Thyroid gland (tissue), 4 donors: ENCODE results near the gene OTUD4. TPM values are rescaled to one million over a fixed set of nuclear protein-coding genes. Genes with fewer than 3 reads are reported as not detected.

Source experiments
- DNase-seq, 2 donors: peaks; one replicate each; pipeline ENCODE4 v3.0.0-alpha.2; 2019
- H3K27ac ChIP-seq, 3 donors: fragments of 200-600 bp; sonication (generic); 1 replicate in 2 of 3; 2 replicates in 1 of 3; pipeline ENCODE4 v1.5.1; 2016 to 2019; ENCODE audit warnings: mild to moderate bottlenecking in 1 of 3, moderate library complexity in 1 of 3
- H3K27me3 ChIP-seq: fragments of 200-600 bp; sonication (generic); one replicate; pipeline ENCODE4 v1.5.1; 2019
- H3K36me3 ChIP-seq, 2 donors: fragments of 200-600 bp; sonication (generic); one replicate each; pipeline ENCODE4 v1.5.1; 2016 to 2019
- H3K4me1 ChIP-seq, 2 donors: fragments of 200-600 bp; sonication (generic); one replicate each; pipeline ENCODE4 v1.5.1; 2017 to 2019
- H3K4me3 ChIP-seq, 3 donors: fragments of 200-600 bp; sonication (generic); replicated peaks in 1 of 3; 1 replicate in 2 of 3; 2 replicates in 1 of 3; pipeline ENCODE4 v1.5.1; 2016; ENCODE audit warnings: mild to moderate bottlenecking in 1 of 3
- H3K9me3 ChIP-seq: fragments of 200-600 bp; sonication (generic); one replicate; pipeline ENCODE4 v1.5.1; 2017
- POLR2A ChIP-seq, 2 donors: fragments of 450-650 bp; IDR thresholded peaks; one replicate each; pipeline ENCODE4 v1.6.1; 2017; ENCODE audit warnings: antibody characterized with exemption in 2 of 2, mild to moderate bottlenecking in 2 of 2, moderate library complexity in 1 of 2
- WGBS, 2 donors: methylation state at CpG; one replicate each; pipeline ENCODE4 v1.1.5; 2017; 5-methylcytosine and 5-hydroxymethylcytosine counted together
- intact Hi-C: fragments of 100-400 bp; cut with DNase I; formaldehyde crosslinking; loops from one replicate; pipeline ENCODE4 v1.15.1; 2023
- total RNA-seq, 4 donors: library from RNA; depleted of rRNA; stranded (reverse); fragments of >200 nt; gene quantifications; one replicate each; pipeline ENCODE4 v1.2.3, GENCODE V29; 2016
- TF ChIP-seq, protein P1 (sequence below), 6 experiments: fragments of 200-600 bp in 3 of 6; fragments of 450-650 bp in 3 of 6; sonication (generic) in 3 of 6; IDR thresholded peaks; one replicate each; pipeline ENCODE4 v1.5.1; 2016 to 2019; ENCODE audit warnings: antibody characterized with exemption in 6 of 6, mild to moderate bottlenecking in 2 of 6, inconsistent platforms in 1 of 6, moderate library complexity in 1 of 6

The OTUD4 gene
- total RNA-seq, 4 donors from 2014 or later: 28.5 to 43.7 (median 32.6) TPM

DNA sequence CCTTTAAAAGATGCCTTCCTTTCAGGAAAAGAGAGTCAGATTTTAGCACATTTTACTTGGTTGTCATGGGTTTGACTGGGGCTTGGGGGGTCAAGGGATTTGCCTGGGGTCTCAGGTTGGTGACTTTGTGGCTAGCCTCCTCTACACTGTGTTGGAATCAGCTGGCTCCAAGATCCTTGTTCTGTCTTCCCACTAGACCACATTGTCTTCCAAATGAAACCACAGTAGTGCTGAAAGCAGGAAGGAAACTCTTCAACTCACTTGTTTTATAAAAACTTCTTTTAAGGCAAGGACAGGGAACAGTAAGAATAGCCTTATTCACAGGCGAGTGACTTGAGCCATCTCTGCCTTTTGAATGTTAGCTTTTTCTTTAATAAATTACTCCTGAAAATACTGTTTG is 37.0 kb upstream of the OTUD4 start:
- Histone ChIP-seq H3K4me3 (no peak overlapping the region), H3K9me3 (no peaks in the 10 kb centered on the region), H3K27me3 (no peaks in the 10 kb centered on the region), H3K36me3 (no peaks in the 10 kb centered on the region), H3K4me1 (no peaks in the 10 kb centered on the region), H3K27ac (no peak overlapping the region)
- intact Hi-C loops: loop anchor here (10.0 kb wide), 1 partner anchor 397 kb away; the partner anchor contains the start of gene MMAA
- DNase-seq: no peak
- WGBS, 2 donors: 61 to 86% methylated on average over 1 of the region's 1 CpG
- TF ChIP-seq POLR2A (IDR thresholded peaks at IDR 0.05): no peak
- TF ChIP-seq, protein P1, sequence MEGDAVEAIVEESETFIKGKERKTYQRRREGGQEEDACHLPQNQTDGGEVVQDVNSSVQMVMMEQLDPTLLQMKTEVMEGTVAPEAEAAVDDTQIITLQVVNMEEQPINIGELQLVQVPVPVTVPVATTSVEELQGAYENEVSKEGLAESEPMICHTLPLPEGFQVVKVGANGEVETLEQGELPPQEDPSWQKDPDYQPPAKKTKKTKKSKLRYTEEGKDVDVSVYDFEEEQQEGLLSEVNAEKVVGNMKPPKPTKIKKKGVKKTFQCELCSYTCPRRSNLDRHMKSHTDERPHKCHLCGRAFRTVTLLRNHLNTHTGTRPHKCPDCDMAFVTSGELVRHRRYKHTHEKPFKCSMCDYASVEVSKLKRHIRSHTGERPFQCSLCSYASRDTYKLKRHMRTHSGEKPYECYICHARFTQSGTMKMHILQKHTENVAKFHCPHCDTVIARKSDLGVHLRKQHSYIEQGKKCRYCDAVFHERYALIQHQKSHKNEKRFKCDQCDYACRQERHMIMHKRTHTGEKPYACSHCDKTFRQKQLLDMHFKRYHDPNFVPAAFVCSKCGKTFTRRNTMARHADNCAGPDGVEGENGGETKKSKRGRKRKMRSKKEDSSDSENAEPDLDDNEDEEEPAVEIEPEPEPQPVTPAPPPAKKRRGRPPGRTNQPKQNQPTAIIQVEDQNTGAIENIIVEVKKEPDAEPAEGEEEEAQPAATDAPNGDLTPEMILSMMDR (IDR thresholded peaks at IDR 0.05): no peak

DNA sequence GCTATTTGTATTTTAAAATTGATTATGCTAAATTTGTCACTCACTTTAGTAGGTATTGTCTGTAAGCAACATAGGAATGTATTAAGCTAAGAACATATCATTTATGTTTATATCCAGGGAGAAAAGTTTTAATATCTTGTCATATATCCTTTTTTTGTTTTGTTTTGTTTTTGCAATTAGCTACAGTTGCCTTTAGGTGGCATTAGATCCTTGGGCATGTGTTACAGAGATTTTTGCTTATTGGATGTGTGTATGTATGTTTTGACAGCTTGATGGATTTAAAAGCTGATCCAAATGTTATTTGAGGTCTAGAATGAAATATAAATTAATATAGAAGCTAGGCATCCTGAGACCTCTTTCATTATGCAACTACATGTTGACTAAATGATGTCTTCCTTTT is 36.1 kb upstream of the OTUD4 start:
- Histone ChIP-seq H3K4me1 (no peaks in the 10 kb centered on the region), H3K27ac (no peak overlapping the region), H3K9me3 (no peaks in the 10 kb centered on the region), H3K4me3 (no peak overlapping the region), H3K27me3 (no peaks in the 10 kb centered on the region), H3K36me3 (no peaks in the 10 kb centered on the region)
- no peak for DNase-seq
- TF ChIP-seq, protein P1 (IDR thresholded peaks at IDR 0.05): peak in 3 of 6 experiments; percentile 47 to 58 (median 49)
- TF ChIP-seq POLR2A (IDR thresholded peaks at IDR 0.05): no peak
- intact Hi-C loops: loop anchor here (10.0 kb wide), 1 partner anchor 398 kb away; the partner anchor contains the start of gene MMAA

DNA sequence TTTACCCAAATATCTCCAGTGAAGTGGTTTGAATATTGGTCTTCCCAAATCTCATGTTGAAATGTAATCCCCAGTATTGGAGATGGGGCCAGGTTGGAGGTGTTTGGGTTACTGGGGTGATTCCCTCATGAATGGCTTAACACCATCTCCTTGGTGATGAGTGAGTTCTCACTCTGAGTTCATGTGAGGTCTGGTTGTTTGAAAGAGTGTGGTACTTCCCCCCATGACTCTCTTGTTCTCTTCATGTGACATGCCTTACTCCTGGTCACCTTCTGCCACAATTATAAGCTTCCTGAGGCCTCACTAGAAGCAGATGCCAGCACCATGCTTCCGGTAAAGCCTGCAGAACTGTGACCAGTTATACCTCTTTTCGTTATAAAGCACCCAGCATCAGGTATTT is 32.9 kb upstream of the OTUD4 start:
- TF ChIP-seq, protein P1 (IDR thresholded peaks at IDR 0.05): no peak
- TF ChIP-seq POLR2A (IDR thresholded peaks at IDR 0.05): no peak
- 90 to 92% methylated on average over 2 of the region's 2 CpGs for WGBS, 2 donors
- Histone ChIP-seq H3K27ac (no peak overlapping the region), H3K27me3 (no peaks in the 10 kb centered on the region), H3K36me3 (no peaks in the 10 kb centered on the region), H3K4me1 (no peaks in the 10 kb centered on the region), H3K9me3 (no peaks in the 10 kb centered on the region), H3K4me3 (no peak overlapping the region)
- intact Hi-C loops: loop anchor here (10.0 kb wide), 1 partner anchor 402 kb away; the partner anchor contains the start of gene MMAA
- DNase-seq: no peak

DNA sequence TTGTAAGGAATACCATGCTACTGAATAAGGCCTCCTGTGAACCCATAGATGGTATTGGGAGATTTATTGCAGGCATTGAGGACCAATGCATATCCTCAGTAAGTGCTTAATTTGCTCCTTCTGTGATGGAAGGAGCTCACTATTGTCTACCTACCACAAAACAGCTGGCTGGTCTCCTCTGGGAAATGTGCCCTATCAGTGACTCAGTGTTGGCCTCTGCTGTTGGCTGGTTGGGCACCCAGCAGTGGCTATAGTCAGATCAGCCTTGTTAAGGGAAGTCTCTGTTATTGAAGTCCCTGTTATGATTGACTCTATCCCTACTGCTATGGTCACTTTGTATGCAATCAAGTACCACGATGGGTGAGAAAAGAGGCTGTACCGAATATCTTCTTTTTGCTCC is 27.5 kb upstream of the OTUD4 start:
- H3K27me3 ChIP-seq: no peaks in the 10 kb centered on the region
- H3K4me1 ChIP-seq: peaks cover 0 to 2% of the 10 kb centered on the region in 2 donors
- H3K27ac ChIP-seq: no peak overlapping the region
- H3K9me3 ChIP-seq: no peaks in the 10 kb centered on the region
- intact Hi-C loops: no loop called here
- DNase-seq: no peak
- WGBS, 2 donors: 94 to 100% methylated on average over 2 of the region's 2 CpGs
- TF ChIP-seq, protein P1 (IDR thresholded peaks at IDR 0.05): no peak
- no peak for TF ChIP-seq POLR2A (IDR thresholded peaks at IDR 0.05)
- H3K36me3 ChIP-seq: no peaks in the 10 kb centered on the region
- no peak overlapping the region for H3K4me3 ChIP-seq

DNA sequence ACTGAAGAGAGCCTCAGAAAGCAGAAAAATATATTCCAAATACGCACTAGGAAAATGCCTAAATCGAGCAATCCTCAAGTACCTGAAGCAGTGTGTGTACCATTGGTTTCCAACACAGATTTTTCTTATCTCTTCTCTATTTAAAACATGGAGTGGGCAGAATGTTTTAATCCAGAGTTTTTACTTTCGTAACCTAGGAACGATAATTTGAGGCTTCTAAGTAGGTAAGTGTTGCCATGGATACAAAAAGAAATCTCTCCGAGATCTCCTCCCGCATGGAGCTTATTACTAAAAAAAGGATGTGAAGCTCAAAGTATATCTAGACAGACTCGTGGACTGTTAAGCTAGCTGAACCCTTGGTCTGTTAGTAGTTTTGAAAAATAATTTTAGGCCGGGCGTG is 23.0 kb upstream of the OTUD4 start:
- intact Hi-C loops: no loop called here
- DNase-seq: no peak
- Histone ChIP-seq H3K4me1 (peaks cover 0 to 4% of the 10 kb centered on the region in 2 donors), H3K27me3 (no peaks in the 10 kb centered on the region), H3K27ac (peak overlapping the region; percentile 5 to 29 (median 28)), H3K4me3 (no peak overlapping the region), H3K36me3 (no peaks in the 10 kb centered on the region), H3K9me3 (no peaks in the 10 kb centered on the region)
- TF ChIP-seq, protein P1 (IDR thresholded peaks at IDR 0.05): no peak
- TF ChIP-seq POLR2A (IDR thresholded peaks at IDR 0.05): no peak
- 47 to 69% methylated on average over 9 of the region's 9 CpGs for WGBS, 2 donors
